HCT116 (cell line): ENCODE results near the gene BICD1. TPM values are rescaled to one million over a fixed set of nuclear protein-coding genes. Genes with fewer than 3 reads are reported as not detected.

Source experiments
- ATAC-seq: fragments of 200-7000 bp; cut with Tn5 transposase; 2 replicates; pipeline ENCODE4 v1.9.1; 2020; ENCODE audit warnings: mild to moderate bottlenecking, moderate library complexity
- BruUV-seq: library from RNA; stranded (reverse); fragments of 400-500 nt; replicated peaks from 2 replicates; lab custom pipeline; 2021; lab: Mats Ljungman, UMichigan
- CTCF ChIA-PET: fragments of 300-600 bp; sonication (Branson Sonifier 250); formaldehyde crosslinking; loops from one replicate; lab custom pipeline; 2021; ENCODE audit warnings: antibody characterized with exemption; lab: Charles Lee
- POLR2A ChIA-PET: fragments of 300-600, 350-600 bp; sonication (Branson Sonifier 250); formaldehyde crosslinking; loops from one replicate; lab custom pipeline; 2021; ENCODE audit warnings: antibody characterized with exemption; lab: Charles Lee
- RAD21 ChIA-PET, 2 experiments: fragments of 300-600 bp; sonication (Branson Sonifier 250); formaldehyde crosslinking; loops; one replicate each; lab custom pipeline; 2023; ENCODE audit warnings: low total read pairs in 2 of 2; ENCODE audit not compliant: uncharacterized antibody in 2 of 2, unreplicated experiment in 2 of 2, low non-redundant PET in 1 of 2; lab: Charles Lee
- DNase-seq: peaks from one replicate; pipeline ENCODE4 v3.0.0-alpha.2; 2010; ENCODE audit warnings: low read depth, low spot score
- H2AFZ ChIP-seq: fragments of 200-600 bp; shearing (Covaris generic), sonication (generic); 2 replicates; pipeline ENCODE4 v1.6.1; 2017; ENCODE audit warnings: low read depth, mixed run types, mixed read lengths, antibody characterized with exemption, low read length; ENCODE audit not compliant: poor library complexity, severe bottlenecking
- H3K27ac ChIP-seq: 2 replicates; pipeline ENCODE4 v1.5.1; 2012; ENCODE audit warnings: low read depth, low read length
- H3K27me3 ChIP-seq: fragments of 200-600 bp; sonication (generic); 2 replicates; pipeline ENCODE4 v1.6.1; 2016; ENCODE audit warnings: mixed run types, low read length, mixed read lengths; ENCODE audit not compliant: insufficient read depth
- H3K36me3 ChIP-seq, 2 experiments: fragments of 200-500 bp in 1 of 2; fragments of 200-600 bp in 1 of 2; sonication (Bioruptor generic) in 1 of 2; sonication (generic) in 1 of 2; 2 replicates each; pipeline versions ENCODE4 v1.5.1 to v1.6.1; 2014 to 2016; ENCODE audit warnings: low read length in 2 of 2, inconsistent platforms in 1 of 2, mixed read lengths in 1 of 2, mixed run types in 1 of 2; ENCODE audit not compliant: insufficient read depth in 2 of 2, control insufficient read depth in 1 of 2
- H3K4me1 ChIP-seq, 2 experiments: fragments of 200-600 bp in 1 of 2; sonication (generic) in 1 of 2; 2 replicates each; pipeline versions ENCODE4 v1.5.1 to v1.6.1; 2012 to 2017; ENCODE audit warnings: low read length in 2 of 2, inconsistent platforms in 1 of 2, mild to moderate bottlenecking in 1 of 2, mixed read lengths in 1 of 2, mixed run types in 1 of 2, moderate library complexity in 1 of 2; ENCODE audit not compliant: insufficient read depth in 2 of 2, control insufficient read depth in 1 of 2
- H3K4me2 ChIP-seq: fragments of 200-600 bp; sonication (generic); 2 replicates; pipeline ENCODE4 v1.6.1; 2017; ENCODE audit warnings: mixed run types, low read length, mixed read lengths
- H3K4me3 ChIP-seq, 2 experiments: fragments of 200-600 bp in 1 of 2; sonication (generic) in 1 of 2; replicated peaks in 1 of 2; 2 replicates each; pipeline ENCODE4 v1.5.1; 2011 to 2016; ENCODE audit warnings: low read length in 2 of 2, control low read depth in 1 of 2, low read depth in 1 of 2, mild to moderate bottlenecking in 1 of 2, mixed read lengths in 1 of 2, mixed run types in 1 of 2
- H3K79me2 ChIP-seq: fragments of 200-600 bp; sonication (generic); 2 replicates; pipeline ENCODE4 v1.6.1; 2017; ENCODE audit warnings: mild to moderate bottlenecking, mixed run types, low read length, moderate library complexity, mixed read lengths; ENCODE audit not compliant: insufficient read depth
- H3K9ac ChIP-seq: fragments of 200-600 bp; sonication (generic); 2 replicates; pipeline ENCODE4 v1.6.1; 2016; ENCODE audit warnings: low read length, mixed read lengths
- H3K9me2 ChIP-seq: fragments of 200-600 bp; sonication (generic), shearing (Covaris generic); 2 replicates; pipeline ENCODE4 v1.6.1; 2017; ENCODE audit warnings: mixed run types, mild to moderate bottlenecking, moderate library complexity; ENCODE audit not compliant: insufficient read depth
- H3K9me3 ChIP-seq, 2 experiments: fragments of 200-500 bp in 1 of 2; fragments of 200-600 bp in 1 of 2; sonication (Bioruptor generic) in 1 of 2; sonication (generic) in 1 of 2; 2 replicates each; pipeline ENCODE4 v1.6.1; 2014 to 2017; ENCODE audit warnings: low read length in 2 of 2, mixed read lengths in 2 of 2, inconsistent platforms in 1 of 2, low read depth in 1 of 2, mild to moderate bottlenecking in 1 of 2, mixed run types in 1 of 2, moderate library complexity in 1 of 2; ENCODE audit not compliant: control insufficient read depth in 1 of 2, insufficient read depth in 1 of 2
- H4K20me1 ChIP-seq: fragments of 200-600 bp; sonication (generic), shearing (Covaris generic); 2 replicates; pipeline ENCODE4 v1.6.1; 2017; ENCODE audit warnings: mixed run types, mild to moderate bottlenecking, moderate library complexity; ENCODE audit not compliant: insufficient read depth
- CBX3 ChIP-seq: IDR thresholded peaks from 2 replicates; pipeline ENCODE4 v1.6.1; 2012; ENCODE audit warnings: low read depth
- CEBPB ChIP-seq: IDR thresholded peaks from 2 replicates; pipeline ENCODE4 v1.6.1; 2012; ENCODE audit warnings: low read depth
- CTCF ChIP-seq, 3 experiments: fragments of 200-600 bp in 1 of 3; sonication (generic) in 1 of 3; IDR thresholded peaks in 2 of 3; conservative IDR thresholded peaks in 1 of 3; 2 replicates each; pipeline ENCODE4 v1.5.1; 2012 to 2017; ENCODE audit warnings: low read depth in 2 of 3, low read length in 2 of 3, antibody characterized with exemption in 1 of 3, borderline replicate concordance in 1 of 3, control low read depth in 1 of 3, mild to moderate bottlenecking in 1 of 3, mixed read lengths in 1 of 3, mixed run types in 1 of 3, moderate library complexity in 1 of 3; ENCODE audit not compliant: insufficient read depth in 1 of 3
- FOSL1 ChIP-seq: IDR thresholded peaks from 2 replicates; pipeline ENCODE4 v1.6.1; 2012; ENCODE audit warnings: low read depth
- JUND ChIP-seq: IDR thresholded peaks from 2 replicates; pipeline ENCODE4 v1.6.1; 2012
- POLR2A ChIP-seq: IDR thresholded peaks from 2 replicates; pipeline ENCODE4 v1.7.0; 2011; ENCODE audit warnings: borderline replicate concordance; ENCODE audit not compliant: insufficient read depth, insufficient read length; ENCODE audit errors: extremely low read depth
- POLR2AphosphoS5 ChIP-seq: IDR thresholded peaks from 2 replicates; pipeline ENCODE4 v1.6.1; 2011; ENCODE audit warnings: mild to moderate bottlenecking, low read depth, low read length, moderate library complexity
- RAD21 ChIP-seq: IDR thresholded peaks from 2 replicates; pipeline ENCODE4 v1.6.1; 2012; ENCODE audit warnings: low read depth, mild to moderate bottlenecking
- SIN3A ChIP-seq: IDR thresholded peaks from 2 replicates; pipeline ENCODE4 v1.6.1; 2012; ENCODE audit warnings: low read depth
- SP1 ChIP-seq: IDR thresholded peaks from 2 replicates; pipeline ENCODE4 v1.6.1; 2012; ENCODE audit warnings: low read depth
- ZFX ChIP-seq: fragments of 450-650 bp; IDR thresholded peaks from 2 replicates; pipeline ENCODE4 v1.6.1; 2017
- intact Hi-C: fragments of 100-400 bp; cut with micrococcal nuclease; formaldehyde crosslinking; loops from 2 replicates; pipeline ENCODE4 v1.10.0; 2022
- total RNA-seq: library from RNA; stranded (reverse); gene quantifications from one replicate; pipeline ENCODE4 v1.2.1, GENCODE V29; 2021; ENCODE audit not compliant: unreplicated experiment
- TF ChIP-seq, protein P1 (sequence below): IDR thresholded peaks from 2 replicates; pipeline ENCODE4 v1.6.1; 2011; ENCODE audit warnings: mild to moderate bottlenecking, low read length, moderate library complexity; ENCODE audit not compliant: insufficient replicate concordance; ENCODE audit errors: extremely low read depth

BICD1 gene
- total RNA-seq, 1 experiment from 2014 or later: 32.5 TPM

- H3K27ac ChIP-seq: no peak overlapping the region
- BruUV-seq: no TSS peak
- H3K9me2 ChIP-seq: no peaks in the 10 kb centered on the region
- no peaks in the 10 kb centered on the region for H3K27me3 ChIP-seq
- CTCF ChIA-PET: no interaction called here
- no peaks in the 10 kb centered on the region for H3K4me1 ChIP-seq
- no peaks in the 10 kb centered on the region for H3K9me3 ChIP-seq
- ATAC-seq (no peak), DNase-seq (no peak)
- H3K4me3 ChIP-seq: no peak overlapping the region
- H3K79me2 ChIP-seq: no peaks in the 10 kb centered on the region
- no peaks in the 10 kb centered on the region for H3K36me3 ChIP-seq
- no peak overlapping the region for H3K4me2 ChIP-seq
- no peak overlapping the region for H2AFZ ChIP-seq
- no peaks in the 10 kb centered on the region for H4K20me1 ChIP-seq
- H3K9ac ChIP-seq: no peak overlapping the region
- intact Hi-C loops: no loop called here
- RAD21 ChIA-PET: no interaction called here
- POLR2A ChIA-PET: no interaction called here
- TF ChIP-seq RAD21 (no peak), FOSL1 (no peak), CBX3 (no peak), POLR2AphosphoS5 (no peak), JUND (no peak), CEBPB (no peak), POLR2A (no peak), SP1 (no peak), CTCF (IDR thresholded peaks at IDR 0.05 in 2 of 3, conservative IDR thresholded peaks at IDR 0.05 in 1 of 3; ENCODE audit: borderline replicate concordance in 1 of 3, insufficient read depth in 1 of 3, low read depth in 2 of 3, low read length in 2 of 3) (no peak), ZFX (no peak), SIN3A (no peak)
- TF ChIP-seq, protein P1, sequence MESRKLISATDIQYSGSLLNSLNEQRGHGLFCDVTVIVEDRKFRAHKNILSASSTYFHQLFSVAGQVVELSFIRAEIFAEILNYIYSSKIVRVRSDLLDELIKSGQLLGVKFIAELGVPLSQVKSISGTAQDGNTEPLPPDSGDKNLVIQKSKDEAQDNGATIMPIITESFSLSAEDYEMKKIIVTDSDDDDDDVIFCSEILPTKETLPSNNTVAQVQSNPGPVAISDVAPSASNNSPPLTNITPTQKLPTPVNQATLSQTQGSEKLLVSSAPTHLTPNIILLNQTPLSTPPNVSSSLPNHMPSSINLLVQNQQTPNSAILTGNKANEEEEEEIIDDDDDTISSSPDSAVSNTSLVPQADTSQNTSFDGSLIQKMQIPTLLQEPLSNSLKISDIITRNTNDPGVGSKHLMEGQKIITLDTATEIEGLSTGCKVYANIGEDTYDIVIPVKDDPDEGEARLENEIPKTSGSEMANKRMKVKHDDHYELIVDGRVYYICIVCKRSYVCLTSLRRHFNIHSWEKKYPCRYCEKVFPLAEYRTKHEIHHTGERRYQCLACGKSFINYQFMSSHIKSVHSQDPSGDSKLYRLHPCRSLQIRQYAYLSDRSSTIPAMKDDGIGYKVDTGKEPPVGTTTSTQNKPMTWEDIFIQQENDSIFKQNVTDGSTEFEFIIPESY: no peak
Measured at GRCh38 chr12:32264961-32265360, 158.3 kb downstream of the BICD1 start.
